NCI-H2081 (cell line): ENCODE results near the gene IGF2R.
"Not testable (repeated sequence)": the region's sequence is repeated elsewhere in the genome, so short reads cannot be mapped to it uniquely, and the experiment has no call there.

Source experiments
- DNase-seq, 2 experiments: peaks; one replicate each; lab custom pipeline; 2025; lab: John Stamatoyannopoulos, UW

The IGF2R gene

GRCh38 chr6:160124605-160125004 is 155.7 kb downstream of the IGF2R start:
- no peak for DNase-seq

DNA sequence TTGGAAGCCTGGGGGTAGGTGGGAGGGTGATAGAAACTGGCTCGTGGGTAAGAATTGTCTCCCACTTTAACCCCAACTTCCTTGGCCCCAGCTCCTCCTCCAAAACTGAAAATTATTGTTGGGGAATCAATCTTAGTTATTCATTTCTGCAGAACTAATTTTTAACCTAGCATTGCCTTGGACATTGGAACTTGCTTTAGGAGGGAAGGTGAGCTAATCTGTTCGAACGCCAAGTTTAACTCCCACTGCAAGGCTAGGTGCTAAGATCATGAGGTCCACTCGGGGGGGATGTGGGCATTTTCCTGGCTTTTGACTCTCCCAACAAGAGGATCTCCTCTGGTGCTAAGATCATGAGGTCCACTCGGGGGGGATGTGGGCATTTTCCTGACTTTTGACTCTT is 156.2 kb downstream of the IGF2R start:
- not testable (repeated sequence) for DNase-seq

- DNase-seq, result no peak
Measured at GRCh38 chr6:160127270-160128124, 158.6 kb downstream of the IGF2R start.

DNA sequence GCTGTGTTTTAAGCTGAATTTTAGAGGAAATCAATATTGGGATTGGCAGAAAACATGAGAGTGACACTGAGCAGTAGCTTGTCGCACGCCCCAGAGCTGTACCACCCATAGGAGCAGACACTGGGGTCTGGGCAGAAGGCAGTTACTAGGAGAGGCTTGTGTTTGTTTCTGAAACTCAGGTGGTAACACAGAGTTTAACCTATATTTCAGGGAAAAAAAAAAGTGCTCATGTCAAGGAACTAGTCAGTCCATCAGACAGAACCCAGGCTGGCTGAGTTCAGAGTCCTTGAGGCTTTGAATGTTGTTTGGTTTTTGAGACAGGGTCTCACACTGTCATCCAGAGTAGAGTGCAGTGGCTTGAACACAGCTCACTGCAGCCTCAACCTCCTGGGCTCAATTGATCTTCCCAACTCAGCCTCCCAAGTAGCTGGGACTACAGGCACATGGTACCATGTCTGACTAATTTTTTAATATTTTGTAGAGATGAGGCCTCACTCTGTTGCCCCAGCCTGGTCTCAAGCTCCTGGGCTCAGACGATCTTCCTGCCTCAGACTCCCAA is 159.3 kb downstream of the IGF2R start:
- no peak for DNase-seq

DNA sequence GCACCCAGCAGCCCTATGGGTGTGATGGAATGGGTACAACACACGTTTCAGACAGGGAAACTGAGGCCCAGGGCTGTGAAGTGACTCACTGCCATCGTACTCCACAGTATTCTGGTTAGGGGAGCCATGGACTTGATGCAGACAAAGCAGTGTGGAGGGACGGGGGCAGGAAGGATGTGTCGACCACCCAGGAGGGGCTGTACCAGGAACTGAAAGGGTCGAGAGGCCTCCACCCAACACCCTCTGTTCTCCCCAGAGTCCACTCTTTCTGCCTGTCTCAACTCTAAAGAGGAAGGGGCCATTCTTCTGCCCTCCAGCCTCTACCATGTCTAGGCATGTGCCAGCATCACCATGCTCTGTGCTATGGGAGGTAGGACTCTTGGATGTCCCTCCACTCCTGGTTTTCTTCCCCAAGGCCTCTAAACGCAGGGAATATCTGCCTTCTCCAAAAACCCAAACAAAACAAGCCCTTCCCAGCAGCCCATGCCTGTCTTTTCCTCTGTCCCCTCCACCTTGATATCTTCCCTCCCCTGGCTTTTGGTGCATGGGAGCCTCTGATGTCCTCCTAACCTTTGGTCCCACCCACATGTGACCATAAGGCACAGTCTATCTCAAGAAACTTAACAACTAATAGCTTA is 160.1 kb downstream of the IGF2R start:
- DNase-seq, result no peak

DNA sequence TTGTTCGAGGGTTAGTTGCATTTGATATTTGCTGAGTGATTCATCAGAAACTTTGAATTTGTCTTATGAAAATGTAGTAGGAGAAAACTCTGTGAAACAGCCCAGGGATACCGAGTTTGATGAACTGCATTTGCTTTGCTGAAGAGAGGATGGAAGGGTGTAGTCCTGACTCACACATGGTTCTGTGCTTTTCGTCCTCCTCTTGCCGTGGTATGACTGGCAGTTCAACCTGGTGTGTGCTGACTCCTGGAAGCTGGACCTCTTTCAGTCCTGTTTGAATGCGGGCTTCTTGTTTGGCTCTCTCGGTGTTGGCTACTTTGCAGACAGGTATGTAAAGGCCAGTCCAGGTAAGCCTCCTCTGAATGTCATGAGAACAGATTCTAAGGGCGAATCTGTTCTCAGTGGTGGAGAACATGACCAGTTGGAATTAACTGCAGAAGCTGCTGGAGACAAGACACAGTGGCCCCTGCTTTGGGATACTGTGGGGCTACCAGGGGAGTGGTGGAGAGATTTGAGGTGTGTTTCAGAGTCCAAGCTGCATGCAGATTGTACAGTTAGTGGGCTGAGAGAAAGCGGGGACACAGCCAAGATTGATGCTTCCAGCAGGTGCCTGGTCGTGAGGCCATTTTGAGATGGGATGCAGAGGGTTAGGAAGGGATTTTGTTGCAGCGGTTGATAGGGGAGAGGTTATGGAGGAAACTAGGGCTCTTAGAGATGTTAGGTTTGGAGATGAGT is 161.2 kb downstream of the IGF2R start:
- no peak for DNase-seq

DNA sequence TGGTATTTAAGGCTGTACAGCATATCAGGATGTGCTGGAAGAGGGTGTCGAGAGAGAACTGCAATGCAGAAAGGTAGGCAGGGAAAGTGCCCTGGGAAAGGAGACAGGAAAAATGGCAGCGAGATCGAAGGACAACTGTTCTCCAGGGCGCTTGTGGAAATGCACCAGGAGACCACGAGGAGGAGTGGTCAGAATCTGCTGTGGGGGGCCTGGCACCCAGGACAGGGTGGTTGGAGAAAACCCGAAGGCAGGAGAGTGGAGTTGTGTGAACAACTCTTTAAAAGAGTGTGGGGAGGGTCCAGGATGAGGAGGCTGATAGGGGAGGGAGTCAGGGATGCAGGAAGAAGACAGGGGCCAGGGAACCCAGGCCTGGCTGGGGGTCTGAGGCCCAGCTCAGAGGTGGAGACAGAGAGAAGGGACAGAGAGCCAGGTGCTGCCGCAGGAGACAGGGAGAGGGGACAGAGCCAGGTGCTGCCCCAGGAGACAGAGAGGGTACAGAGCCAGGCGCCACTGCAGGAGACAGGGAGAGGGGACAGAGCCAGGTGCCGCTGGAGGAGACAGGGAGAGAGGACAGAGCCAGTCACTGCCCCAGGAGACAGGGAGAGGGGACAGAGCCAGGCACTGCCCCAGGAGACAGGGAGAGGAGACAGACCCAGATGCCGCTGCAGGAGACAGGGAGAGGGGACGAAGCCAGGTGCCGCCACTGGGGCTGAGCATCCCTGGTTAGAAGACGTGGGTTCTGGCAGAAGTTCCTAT is 162.0 kb downstream of the IGF2R start:
- DNase-seq, result no peak

DNA sequence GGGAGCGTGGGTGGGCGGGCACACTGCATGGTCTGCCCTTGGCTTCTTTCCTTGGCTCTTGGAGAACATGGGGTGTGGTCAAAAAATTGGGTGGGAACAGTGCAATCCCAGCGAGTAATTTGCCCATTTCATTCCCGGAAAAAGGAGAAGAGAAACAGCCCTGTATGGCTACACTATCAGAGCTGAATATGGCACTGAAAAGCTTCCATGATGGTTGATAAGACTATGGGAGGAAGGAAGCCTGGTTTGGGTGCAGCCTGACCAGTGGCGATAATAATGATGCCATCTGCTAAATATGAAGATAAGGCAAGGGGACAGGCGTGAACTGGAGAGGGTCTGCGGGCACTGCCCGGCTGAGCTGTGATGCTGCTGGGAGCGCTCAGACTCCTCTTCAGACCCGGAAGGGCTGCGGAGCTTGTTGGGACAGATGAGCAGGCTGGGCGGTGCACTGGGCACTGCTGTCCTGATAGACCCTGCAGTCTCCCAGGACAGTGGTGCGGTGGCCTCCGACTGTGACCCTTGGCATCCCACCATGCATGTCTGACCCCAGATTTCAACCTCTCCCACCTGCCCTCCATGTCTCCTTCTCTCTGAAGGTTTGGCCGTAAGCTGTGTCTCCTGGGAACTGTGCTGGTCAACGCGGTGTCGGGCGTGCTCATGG is 162.9 kb downstream of the IGF2R start:
- no peak for DNase-seq

- DNase-seq, result no peak
Measured at GRCh38 chr6:160132297-160132637, 163.4 kb downstream of the IGF2R start.

- DNase-seq, result no peak
Measured at GRCh38 chr6:160132776-160133338, 164.0 kb downstream of the IGF2R start.

GRCh38 chr6:160133441-160134336 is 164.8 kb downstream of the IGF2R start:
- DNase-seq, result no peak

DNA sequence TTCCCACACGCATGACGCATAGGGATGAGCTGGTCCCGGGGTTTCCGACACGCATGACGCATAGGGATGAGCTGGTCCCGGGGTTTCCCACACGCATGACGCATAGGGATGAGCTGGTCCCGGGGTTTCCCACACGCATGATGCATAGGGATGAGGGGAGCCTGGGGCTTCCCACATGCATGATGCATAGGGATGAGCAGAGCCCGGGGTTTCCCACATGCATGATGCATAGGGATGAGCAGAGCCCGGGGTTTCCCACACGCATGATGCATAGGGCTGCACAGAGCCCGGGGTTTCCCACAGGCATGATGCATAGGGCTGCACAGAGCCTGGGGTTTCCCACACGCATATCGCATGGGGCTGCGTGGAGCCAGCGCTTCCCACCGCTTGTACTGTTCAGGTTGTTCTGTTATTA is 165.5 kb downstream of the IGF2R start:
- DNase-seq, result not testable (repeated sequence)

GRCh38 chr6:160134779-160135547 is 166.1 kb downstream of the IGF2R start:
- DNase-seq, result no peak

DNA sequence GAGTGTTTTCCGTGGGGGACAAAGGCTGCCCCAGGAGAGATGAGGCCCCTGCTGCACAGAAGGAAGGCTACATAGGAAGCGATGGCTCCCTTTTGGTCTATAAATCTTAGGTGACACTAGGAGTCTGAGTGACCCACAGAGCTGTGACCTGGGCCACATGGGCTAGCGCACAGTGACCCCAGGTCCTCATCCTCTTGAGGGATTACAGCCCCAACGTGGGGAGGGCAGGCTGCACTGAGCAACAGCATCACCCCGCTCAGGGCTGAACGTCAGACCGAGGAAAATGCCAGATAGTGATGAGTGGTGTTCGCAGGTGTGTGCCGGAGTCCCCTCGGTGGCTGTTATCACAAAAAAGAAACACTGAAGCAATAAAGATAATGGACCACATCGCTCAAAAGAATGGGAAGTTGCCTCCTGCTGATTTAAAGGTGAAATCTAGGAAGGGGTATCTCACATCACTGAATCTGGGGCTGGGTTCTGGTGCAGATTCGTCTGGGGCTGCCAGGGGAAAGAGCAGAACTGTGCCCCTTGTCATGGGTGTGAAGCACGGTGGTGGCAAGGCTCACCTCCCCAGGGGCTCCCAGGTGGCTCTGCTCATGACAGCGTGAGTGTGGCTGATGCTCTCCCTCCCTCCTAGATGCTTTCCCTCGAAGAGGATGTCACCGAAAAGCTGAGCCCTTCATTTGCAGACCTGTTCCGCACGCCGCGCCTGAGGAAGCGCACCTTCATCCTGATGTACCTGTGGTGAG is 167.2 kb downstream of the IGF2R start:
- DNase-seq, result no peak

DNA sequence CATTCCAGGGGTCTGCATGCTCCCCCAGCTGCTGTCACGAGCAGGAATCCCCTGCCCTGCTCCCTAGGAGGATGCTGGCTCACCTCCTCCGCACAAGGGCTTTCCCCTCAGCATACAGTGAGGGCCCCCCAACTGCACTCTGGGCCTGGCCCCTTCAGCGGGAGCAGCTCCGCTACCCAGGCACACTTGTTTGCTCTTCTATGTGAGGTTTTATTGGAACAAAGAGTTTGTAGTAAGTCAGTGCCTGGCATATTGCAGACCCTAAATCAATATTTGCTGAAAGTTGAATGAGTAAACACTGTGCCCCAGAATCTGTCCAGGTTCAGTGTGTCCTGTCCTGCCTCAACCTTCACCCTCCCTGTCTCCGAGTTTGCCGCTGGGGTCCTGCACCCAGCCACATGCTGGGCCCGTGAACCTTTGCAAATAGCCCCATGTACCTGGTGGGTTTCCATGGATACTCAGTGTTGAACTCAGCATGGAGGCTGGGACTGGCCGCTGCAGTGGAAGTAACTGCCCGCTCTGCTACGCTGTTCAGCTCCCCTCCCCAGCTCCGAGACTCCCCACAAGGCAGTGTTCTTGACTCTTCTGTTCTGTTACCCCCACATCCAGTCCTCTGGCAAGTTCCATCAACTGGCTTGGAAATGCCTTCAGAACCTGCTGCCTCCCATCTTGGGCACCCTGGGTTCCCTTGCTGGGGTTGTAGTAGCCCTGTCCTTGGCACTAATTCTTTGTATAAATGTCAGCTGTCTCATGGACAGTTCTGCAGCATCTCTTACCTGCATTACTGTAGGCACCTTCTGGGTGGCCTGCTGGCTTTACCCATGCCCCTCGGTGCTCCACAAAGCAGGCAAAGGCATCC is 168.5 kb downstream of the IGF2R start:
- DNase-seq, result no peak

- peak; percentile 15 to 16 for DNase-seq
Measured at GRCh38 chr6:160137989-160138835, 169.3 kb downstream of the IGF2R start.
